Uterus (tissue), 2 donors: ENCODE measurements around the gene WDPCP.

ENCODE experiments used
- POLR2A ChIP-seq, 2 donors: fragments of 450-650 bp; IDR thresholded peaks; one replicate each; pipeline ENCODE4 v1.6.1; 2016; ENCODE audit warnings: antibody characterized with exemption in 2 of 2, mild to moderate bottlenecking in 1 of 2, moderate library complexity in 1 of 2
- TF ChIP-seq, protein P1 (sequence below), 4 experiments: fragments of 200-600 bp in 2 of 4; fragments of 450-650 bp in 2 of 4; sonication (generic) in 2 of 4; IDR thresholded peaks; one replicate each; pipeline ENCODE4 v1.5.1; 2016 to 2019; ENCODE audit warnings: antibody characterized with exemption in 4 of 4, mild to moderate bottlenecking in 2 of 4, moderate library complexity in 1 of 4

DNA sequence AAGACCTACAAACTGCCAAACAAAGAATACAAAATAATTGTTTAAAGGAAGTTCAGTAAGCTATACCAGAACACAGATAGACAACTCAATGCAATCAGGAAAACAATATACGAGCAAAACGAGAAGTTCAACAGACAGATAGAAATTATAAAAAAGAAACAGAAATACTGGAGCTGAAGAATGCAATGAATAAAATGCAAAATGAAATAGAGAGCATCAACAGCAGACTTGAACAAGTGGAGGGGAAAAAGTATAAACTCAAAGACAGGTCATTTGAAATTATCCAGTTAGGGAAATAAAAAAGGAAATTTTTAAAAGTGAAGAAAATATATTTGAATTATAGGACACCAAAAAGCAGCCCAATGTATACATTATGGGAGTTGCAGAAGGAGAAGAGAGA lies 44.1 kb upstream of the WDPCP start:
- TF ChIP-seq, protein P1, sequence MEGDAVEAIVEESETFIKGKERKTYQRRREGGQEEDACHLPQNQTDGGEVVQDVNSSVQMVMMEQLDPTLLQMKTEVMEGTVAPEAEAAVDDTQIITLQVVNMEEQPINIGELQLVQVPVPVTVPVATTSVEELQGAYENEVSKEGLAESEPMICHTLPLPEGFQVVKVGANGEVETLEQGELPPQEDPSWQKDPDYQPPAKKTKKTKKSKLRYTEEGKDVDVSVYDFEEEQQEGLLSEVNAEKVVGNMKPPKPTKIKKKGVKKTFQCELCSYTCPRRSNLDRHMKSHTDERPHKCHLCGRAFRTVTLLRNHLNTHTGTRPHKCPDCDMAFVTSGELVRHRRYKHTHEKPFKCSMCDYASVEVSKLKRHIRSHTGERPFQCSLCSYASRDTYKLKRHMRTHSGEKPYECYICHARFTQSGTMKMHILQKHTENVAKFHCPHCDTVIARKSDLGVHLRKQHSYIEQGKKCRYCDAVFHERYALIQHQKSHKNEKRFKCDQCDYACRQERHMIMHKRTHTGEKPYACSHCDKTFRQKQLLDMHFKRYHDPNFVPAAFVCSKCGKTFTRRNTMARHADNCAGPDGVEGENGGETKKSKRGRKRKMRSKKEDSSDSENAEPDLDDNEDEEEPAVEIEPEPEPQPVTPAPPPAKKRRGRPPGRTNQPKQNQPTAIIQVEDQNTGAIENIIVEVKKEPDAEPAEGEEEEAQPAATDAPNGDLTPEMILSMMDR (IDR thresholded peaks at IDR 0.05), result no peak
- TF ChIP-seq POLR2A (IDR thresholded peaks at IDR 0.05), result no peak
